Skin epidermis (tissue), 12 donors: ENCODE results near the gene COL1A2.

Experiments
- H3K27ac ChIP-seq, 21 experiments: fragments of 200-600 bp; sonication (generic) in 11 of 21; one replicate each; pipeline ENCODE4 v1.5.0; 2020; ENCODE audit warnings: mild to moderate bottlenecking in 3 of 21, inconsistent platforms in 2 of 21, moderate library complexity in 2 of 21
- H3K4me3 ChIP-seq, 7 experiments: fragments of 200-600 bp; sonication (generic) in 2 of 7; one replicate each; pipeline ENCODE4 v1.5.0; 2020; ENCODE audit warnings: inconsistent platforms in 2 of 7, mild to moderate bottlenecking in 2 of 7, moderate library complexity in 1 of 7

The COL1A2 gene

DNA sequence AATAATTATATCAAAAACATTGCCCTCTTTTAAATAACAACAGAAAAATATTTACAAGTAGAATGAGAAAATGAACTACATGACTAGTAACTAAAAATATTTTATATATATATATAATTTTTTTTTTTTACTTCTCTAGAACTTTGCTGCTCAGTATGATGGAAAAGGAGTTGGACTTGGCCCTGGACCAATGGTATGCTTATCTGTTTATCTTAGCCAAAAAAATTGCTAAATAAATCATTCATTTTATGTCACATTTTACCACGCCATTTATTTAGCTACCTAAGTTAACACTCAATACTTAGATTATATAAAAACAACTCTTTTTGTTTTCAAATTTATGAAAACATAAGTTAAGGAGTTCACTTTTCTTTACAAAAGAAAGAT is 6.7 kb downstream of the COL1A2 start:
- H3K4me3 ChIP-seq: peak overlapping the region in 1 of 7 experiments; percentile 48

DNA sequence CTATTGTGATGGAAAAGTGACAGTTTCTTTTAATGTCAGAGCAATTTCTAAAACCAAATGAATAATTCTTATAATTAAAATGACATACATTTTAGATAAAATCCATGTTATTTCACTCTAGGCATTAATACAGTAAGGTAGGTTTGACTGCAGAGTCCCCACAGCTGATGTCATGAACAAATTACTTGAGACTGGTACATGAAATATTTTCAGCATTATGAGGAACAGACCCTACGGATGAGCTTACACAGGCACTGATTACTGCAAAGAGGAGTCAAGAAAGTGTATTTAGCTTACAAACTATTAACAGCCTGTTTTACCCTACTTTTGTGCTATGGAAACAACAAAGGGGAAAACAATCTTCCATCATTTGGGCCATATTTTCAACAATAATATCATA is 8.9 kb downstream of the COL1A2 start:
- no peak overlapping the region for H3K4me3 ChIP-seq
- H3K27ac ChIP-seq: peak overlapping the region in 7 of 21 experiments; percentile 33 to 91 (median 54)

More for the DNA sequence above, 6.7 kb downstream of the COL1A2 start:
- peak overlapping the region in 6 of 21 experiments; percentile 7 to 91 (median 72) for H3K27ac ChIP-seq

DNA sequence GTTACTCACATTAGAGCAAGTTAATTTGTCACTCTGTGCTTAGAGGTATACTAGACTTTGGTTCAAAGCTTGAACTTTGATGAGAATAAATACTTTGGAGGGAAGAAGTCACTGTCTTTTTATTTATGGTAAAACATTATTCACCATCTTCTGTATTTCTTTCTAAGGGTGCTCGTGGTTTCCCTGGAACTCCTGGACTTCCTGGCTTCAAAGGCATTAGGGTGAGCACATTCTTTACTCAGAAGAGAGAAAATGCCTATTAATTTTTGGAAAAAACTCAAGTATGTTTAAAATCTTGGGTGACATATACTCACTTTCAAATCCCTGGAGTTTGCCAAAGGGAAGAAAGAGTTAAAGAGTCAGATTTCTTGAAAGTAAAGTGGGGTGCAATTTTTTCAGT is 10.8 kb downstream of the COL1A2 start:
- Histone ChIP-seq H3K27ac (peak overlapping the region in 7 of 21 experiments; percentile 1 to 91 (median 33)), H3K4me3 (no peak overlapping the region)

DNA sequence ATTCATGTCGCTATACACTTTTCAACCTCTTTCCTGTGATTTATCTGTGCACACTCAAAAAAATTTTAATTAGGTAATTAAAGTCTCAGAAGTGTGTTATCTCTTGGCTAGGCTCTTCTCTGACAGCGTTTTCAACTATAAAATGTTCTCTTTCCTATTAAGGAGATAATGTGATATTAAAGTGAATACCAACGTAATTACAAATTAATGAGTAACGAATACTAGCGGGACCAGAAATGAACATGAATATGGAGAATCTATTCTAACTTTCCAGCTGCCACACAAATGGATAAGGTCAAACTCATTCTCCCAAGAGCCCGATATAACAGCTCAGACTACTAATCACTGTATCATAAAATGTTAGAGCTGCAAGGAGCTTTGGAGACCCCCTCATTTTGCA is 12.0 kb downstream of the COL1A2 start:
- peak overlapping the region in 6 of 21 experiments; percentile 10 to 91 (median 34) for H3K27ac ChIP-seq
- no peak overlapping the region for H3K4me3 ChIP-seq

DNA sequence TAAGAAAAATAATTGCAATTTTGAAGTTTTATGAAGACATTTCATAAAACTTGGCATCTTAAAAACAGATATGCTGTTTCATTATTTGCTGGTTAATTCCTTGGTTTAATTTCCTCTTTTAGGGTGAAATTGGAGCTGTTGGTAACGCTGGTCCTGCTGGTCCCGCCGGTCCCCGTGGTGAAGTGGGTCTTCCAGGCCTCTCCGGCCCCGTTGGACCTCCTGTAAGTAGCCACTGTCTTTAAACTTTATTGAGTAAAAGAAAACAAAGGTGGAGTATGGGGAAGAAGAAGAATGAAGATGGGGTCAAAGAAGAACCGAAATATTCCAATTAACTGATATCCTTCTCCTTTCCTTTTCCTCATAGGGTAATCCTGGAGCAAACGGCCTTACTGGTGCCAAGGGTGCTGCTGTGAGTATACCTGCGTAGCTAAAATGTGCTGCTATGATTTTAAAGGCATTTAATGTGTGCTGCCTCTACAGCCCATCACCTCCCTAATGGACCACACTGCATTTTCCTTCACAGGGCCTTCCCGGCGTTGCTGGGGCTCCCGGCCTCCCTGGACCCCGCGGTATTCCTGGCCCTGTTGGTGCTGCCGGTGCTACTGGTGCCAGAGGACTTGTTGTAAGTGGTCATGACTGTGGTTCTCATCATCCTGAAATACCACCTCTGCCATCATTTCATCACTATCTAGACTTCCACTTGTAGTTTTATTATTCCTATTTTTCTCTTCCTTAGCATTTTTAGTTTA is 14.7 kb downstream of the COL1A2 start:
- peak overlapping the region in 12 of 21 experiments; percentile 2 to 91 (median 47) for H3K27ac ChIP-seq
- H3K4me3 ChIP-seq: no peak overlapping the region

DNA sequence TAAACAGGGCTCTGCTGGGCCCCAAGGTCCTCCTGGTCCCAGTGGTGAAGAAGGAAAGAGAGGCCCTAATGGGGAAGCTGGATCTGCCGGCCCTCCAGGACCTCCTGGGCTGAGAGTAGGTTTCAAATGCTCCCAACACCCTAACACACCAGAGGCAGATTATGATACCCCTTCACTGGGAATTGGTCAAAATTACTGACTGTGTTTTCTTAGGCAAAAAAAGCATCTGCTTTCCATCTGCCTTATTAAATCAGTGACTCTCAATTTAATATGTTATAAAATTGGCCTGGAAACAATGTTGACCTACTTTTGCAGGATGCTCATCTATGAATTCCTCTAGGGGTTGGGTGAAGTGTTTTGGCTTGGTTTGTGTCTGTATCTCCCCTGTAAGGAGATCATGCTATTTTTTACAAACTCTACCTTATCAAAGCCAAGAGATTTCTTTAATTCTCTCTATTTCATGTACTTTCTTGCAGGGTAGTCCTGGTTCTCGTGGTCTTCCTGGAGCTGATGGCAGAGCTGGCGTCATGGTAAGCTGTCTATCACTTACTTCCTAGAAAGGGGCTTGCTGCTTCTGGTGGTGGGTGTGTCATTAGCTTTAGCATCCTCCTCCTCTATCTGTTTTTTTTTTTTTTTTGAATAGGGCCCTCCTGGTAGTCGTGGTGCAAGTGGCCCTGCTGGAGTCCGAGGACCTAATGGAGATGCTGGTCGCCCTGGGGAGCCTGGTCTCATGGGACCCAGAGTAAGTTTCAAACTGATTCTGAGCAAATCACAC is 15.9 kb downstream of the COL1A2 start:
- peak overlapping the region in 10 of 21 experiments; percentile 3 to 85 (median 47) for H3K27ac ChIP-seq
- H3K4me3 ChIP-seq: no peak overlapping the region

DNA sequence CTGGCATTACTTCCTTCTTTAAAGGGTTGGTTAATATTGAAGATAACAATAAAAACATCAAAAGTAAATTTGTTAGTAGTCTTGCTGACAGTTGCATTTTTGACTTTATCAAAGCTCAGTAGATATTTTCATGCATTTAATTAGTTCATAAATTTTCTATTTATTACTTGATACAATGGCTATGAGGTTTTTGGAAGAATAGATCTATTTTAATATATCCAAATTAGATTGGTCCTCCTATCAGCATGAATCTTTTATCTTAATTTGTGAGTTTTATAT is 16.4 kb downstream of the COL1A2 start:
- peak overlapping the region in 9 of 21 experiments; percentile 18 to 85 (median 55) for H3K27ac ChIP-seq

DNA sequence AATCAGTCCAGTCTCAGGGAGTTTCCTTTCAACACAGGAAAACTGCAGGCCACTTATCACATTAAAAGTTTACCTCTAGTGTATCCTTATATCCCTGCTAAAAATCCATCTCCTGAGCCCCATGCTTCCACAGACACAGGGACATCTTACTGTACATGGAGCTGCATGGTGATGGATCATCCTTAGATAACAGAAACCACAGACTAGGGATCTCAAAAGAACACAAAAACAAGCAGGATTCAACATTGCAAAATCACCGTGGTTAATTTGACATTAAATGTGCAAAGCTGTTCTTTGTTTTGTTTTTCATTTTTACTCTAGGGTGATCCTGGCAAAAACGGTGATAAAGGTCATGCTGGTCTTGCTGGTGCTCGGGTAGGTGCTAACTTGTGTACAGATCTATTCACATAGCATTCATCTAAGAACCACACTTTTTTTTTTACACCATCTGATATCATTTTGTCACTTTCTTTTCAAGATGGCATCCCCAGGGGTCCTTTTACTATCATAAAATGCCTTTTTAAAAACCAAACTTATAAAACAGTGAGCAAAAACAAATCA is 18.1 kb downstream of the COL1A2 start:
- H3K27ac ChIP-seq: peak overlapping the region in 6 of 21 experiments; percentile 26 to 85 (median 54)
- H3K4me3 ChIP-seq: no peak overlapping the region

More for the DNA sequence above, 16.4 kb downstream of the COL1A2 start:
- no peak overlapping the region for H3K4me3 ChIP-seq

DNA sequence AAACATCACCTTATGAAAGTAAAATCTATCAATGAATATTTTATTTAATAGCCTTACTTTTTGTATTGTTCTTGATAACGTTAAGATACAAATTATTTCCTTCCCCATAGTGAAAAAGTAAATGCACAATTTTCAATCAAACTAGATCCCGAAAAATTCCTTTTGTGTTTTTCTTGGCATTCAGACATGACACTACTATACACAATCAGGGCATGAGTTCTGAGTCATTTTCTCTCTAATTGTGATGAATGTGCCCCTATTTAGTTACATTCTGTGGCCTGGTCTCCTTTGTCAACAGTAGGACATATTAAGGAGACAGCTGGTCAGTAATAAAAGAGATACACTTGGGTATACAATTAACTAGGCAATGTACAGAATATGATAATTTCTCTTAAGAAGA is 19.8 kb downstream of the COL1A2 start:
- Histone ChIP-seq H3K27ac (peak overlapping the region in 3 of 21 experiments; percentile 54 to 85 (median 84)), H3K4me3 (no peak overlapping the region)

DNA sequence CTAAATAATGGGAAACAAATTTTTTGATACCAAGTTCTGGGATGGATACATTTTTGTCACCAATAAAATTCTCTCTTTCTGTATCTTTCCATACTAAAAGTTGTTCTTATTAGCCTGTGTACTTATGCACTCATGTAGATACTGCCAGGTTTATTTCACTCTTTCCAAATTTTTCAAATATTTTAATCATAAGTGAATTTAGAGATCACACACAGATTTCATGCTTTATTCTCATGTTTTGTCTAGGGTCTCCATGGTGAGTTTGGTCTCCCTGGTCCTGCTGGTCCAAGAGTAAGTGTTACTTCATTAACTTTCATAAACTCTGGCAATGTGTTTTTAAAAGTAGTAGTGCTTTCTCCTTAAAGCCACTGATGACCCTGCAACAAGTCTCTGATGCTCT is 20.3 kb downstream of the COL1A2 start:
- Histone ChIP-seq H3K27ac (peak overlapping the region in 4 of 21 experiments; percentile 25 to 85 (median 69)), H3K4me3 (no peak overlapping the region)

DNA sequence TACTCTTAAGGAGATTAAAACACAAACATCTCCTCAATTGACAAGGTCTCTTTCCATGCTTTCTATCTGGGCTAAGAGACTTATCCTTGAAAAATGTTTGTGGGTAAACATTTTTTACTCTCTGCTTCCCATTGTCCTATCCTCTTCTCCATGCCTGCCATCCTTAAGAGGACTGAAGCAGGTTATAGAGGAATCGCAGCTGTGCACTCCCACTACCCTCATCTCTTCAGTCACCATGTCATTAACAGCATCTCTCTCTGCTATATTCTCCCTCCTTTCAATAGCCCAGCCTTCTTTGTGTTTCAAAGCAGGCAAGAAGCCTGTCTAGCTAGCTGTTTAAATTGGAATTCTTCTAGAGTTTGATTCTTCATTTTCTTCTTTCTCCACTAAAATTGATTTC is 22.6 kb downstream of the COL1A2 start:
- Histone ChIP-seq H3K4me3 (no peak overlapping the region), H3K27ac (peak overlapping the region in 9 of 21 experiments; percentile 6 to 85 (median 54))

DNA sequence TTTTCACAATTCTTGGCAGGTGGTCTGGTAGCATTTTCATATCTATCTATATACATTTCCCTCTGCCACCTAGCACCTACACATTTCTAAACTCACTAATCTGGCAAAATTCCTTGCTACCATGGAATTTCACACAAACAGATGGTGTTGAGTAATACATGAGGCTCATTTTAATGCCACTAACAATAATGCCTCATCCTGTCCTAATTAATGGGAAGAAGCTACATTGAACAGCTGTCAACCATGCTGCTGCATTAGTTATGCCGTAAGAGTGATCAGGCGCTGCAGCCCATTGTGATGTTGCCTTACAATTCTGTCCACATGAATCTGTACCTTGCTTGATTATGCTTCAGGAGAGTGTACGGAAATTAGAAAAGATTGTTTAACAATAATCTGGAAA is 23.2 kb downstream of the COL1A2 start:
- H3K4me3 ChIP-seq: no peak overlapping the region
- H3K27ac ChIP-seq: peak overlapping the region in 9 of 21 experiments; percentile 18 to 85 (median 56)

DNA sequence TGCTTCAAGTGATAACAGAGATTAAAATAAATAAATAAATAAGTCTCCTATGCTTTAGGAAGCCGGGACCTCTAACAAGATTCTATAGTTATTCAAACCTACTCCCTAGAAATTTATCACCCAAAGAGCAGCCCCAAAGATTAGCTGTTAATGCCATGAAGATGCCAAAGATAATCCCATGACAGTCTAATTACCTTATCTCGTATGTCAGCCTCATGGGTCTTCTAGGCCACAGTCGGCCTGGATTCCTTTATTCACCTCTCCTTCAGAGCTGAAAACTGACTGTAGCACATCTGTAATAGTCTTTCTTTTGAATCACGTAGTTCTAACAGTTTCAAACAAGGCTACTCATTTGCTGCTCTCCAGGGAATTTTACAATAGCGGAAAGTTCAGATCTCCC is 24.2 kb downstream of the COL1A2 start:
- H3K27ac ChIP-seq: peak overlapping the region in 10 of 21 experiments; percentile 12 to 85 (median 53)
- no peak overlapping the region for H3K4me3 ChIP-seq

DNA sequence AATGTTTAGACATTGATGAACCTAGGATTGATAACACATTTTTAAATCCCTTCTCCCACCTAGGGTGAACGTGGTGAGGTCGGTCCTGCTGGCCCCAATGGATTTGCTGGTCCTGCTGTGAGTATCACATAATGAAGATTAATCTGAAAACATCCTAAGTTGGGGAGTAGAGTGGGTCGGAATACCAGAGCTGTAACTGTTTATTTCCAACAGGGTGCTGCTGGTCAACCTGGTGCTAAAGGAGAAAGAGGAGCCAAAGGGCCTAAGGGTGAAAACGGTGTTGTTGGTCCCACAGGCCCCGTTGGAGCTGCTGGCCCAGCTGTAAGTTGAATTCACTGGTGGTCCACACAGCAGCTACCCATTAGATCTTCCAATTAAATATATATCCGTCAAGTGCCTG is 25.6 kb downstream of the COL1A2 start:
- H3K4me3 ChIP-seq: no peak overlapping the region
- H3K27ac ChIP-seq: peak overlapping the region in 10 of 21 experiments; percentile 0 to 85 (median 54)

DNA sequence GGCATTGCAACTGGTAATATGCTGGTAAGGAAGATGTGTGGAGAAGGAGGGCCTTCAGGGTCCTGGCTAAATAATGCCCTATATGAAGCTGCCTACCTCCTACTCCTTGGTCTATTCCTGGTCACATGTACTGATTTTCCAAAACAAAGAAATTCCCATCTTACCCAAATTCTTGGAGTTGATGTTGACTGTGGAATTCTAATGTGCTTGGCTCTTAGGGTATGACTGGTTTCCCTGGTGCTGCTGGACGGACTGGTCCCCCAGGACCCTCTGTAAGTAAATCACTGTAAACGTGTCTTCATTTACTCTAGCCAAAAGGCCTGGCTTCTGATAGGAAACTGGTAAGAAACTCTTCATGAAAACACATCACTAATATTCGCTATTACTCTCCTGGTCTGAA is 27.0 kb downstream of the COL1A2 start:
- Histone ChIP-seq H3K27ac (peak overlapping the region in 6 of 21 experiments; percentile 22 to 85 (median 68)), H3K4me3 (no peak overlapping the region)

DNA sequence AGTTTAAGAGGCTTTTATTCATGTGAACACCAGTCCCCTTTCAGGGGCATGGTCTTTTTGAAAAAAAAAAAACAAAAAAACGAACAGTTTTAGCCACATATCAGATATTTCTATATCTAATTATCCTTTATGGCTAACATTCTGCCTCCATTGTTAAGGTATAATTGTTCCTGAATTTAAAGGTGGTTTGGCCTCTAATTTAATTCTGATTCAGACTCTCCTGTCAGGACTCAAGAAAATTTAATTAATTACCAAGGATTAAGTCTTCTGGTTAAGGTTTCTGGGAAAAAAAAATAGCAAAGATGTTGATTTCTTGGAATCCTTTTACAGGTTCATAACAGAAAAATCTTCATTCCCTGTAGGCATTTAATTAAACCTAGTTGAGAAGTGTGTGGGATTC is 27.4 kb downstream of the COL1A2 start:
- Histone ChIP-seq H3K27ac (peak overlapping the region in 7 of 21 experiments; percentile 22 to 85 (median 61)), H3K4me3 (no peak overlapping the region)

DNA sequence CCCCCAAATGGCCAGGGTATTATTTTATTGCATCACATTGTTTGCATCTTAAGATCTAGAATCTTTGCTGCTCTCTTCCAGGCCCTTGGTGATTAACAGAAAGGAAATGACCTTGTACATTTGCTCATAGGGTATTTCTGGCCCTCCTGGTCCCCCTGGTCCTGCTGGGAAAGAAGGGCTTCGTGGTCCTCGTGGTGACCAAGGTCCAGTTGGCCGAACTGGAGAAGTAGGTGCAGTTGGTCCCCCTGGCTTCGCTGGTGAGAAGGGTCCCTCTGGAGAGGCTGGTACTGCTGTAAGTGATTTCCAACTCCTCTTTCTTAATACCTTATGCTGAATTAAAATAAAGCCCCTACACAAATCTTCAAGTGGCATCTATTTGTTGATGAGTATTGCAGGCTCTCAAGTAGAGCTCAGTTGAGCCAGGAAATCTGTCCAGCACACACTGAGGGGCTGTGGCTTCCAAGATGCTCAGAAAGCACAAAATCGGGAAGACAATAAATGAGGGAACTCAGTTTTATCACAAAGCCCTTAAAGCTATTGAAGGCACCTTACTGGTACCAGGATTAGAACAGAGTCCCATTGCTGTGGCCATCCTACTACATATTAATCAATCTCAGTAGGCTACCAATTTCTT is 28.2 kb downstream of the COL1A2 start:
- no peak overlapping the region for H3K4me3 ChIP-seq
- H3K27ac ChIP-seq: peak overlapping the region in 11 of 21 experiments; percentile 1 to 85 (median 45)

DNA sequence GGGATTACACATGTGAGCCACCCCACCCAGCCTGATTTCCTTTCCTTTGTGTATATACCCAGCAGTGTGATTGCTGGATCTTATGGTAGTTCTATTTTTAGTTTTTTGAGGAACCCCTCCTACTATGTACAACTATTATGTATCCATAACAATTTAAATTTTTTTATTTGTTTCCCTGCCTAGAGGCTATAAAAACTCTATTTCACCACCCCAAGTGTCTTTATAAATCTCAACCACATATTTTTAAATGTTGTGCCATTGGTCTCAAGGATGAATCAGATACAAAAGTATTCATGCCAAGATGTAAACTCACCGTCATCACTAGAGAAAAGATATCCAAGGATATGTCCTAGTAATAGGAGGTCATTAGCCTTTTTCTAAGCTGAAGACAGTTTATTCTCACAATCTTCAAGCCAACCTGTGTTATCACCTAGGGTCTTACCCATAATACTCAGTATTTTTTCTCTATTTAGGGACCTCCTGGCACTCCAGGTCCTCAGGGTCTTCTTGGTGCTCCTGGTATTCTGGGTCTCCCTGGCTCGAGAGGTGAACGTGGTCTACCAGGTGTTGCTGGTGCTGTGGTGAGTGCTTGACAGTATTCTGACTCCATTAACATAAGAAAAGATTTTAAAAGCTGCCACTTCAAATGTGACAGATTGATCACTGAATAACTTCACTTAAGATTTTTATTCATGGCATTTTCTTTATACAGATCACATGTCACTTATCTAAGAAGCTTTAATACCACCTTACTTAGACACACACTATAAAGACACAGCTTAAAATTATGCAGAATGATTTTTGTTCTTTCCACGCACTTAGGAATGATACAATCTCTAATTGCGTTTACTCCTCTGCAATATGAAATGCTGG is 29.4 kb downstream of the COL1A2 start:
- no peak overlapping the region for H3K4me3 ChIP-seq
- peak overlapping the region in 11 of 21 experiments; percentile 0 to 85 (median 45) for H3K27ac ChIP-seq

DNA sequence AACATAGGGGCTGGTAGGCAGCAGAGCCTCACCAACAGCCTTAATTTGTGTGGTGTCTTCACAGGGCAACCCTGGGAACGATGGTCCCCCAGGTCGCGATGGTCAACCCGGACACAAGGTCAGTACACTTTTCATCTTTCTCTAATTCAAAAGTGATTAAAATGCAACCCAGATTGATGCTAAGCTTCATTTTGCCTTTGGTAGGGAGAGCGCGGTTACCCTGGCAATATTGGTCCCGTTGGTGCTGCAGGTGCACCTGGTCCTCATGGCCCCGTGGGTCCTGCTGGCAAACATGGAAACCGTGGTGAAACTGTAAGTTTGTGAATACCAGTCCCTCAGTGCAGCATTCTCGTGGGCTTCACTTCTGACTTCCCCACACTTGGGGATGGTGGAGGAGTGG is 30.9 kb downstream of the COL1A2 start:
- peak overlapping the region in 8 of 21 experiments; percentile 4 to 85 (median 59) for H3K27ac ChIP-seq
- H3K4me3 ChIP-seq: no peak overlapping the region
